ENCODE data around the gene PPP2R2C.

GRCh38 chr4:6491235-6491634 lies 18.8 kb upstream of the PPP2R2C start:
- TF ChIP-seq CTCF (conservative IDR thresholded peaks at IDR 0.05; ENCODE audit: low read depth, low read length) = no peak
- no peak for TF ChIP-seq EZH2 (IDR thresholded peaks at IDR 0.05; ENCODE audit: borderline replicate concordance, low read depth, low read length, poor library complexity, severe bottlenecking)
